AG04450 (cell line): ENCODE measurements around the gene PRC1. TPM values are rescaled to one million over a fixed set of nuclear protein-coding genes. Genes with fewer than 3 reads are reported as not detected.

Source experiments
- CTCF ChIA-PET: fragments of 300-600, 350-600 bp; formaldehyde crosslinking; extraction: SDS; loops from one replicate; lab custom pipeline; 2022; ENCODE audit warnings: antibody characterized with exemption, inconsistent platforms; lab: Charles Lee
- POLR2A ChIA-PET: fragments of 350-600 bp; formaldehyde crosslinking; extraction: SDS; loops from one replicate; lab custom pipeline; 2021; ENCODE audit warnings: antibody characterized with exemption, inconsistent platforms; lab: Yijun Ruan, JAX
- DNase-seq: peaks from one replicate; pipeline ENCODE4 v3.0.0-alpha.2; 2011; ENCODE audit warnings: low read depth, low spot score
- H3K27ac ChIP-seq: one replicate; pipeline ENCODE4 v1.5.1; 2012; ENCODE audit warnings: low read depth, low read length, control low read depth
- H3K27me3 ChIP-seq: one replicate; pipeline ENCODE4 v1.6.0; 2012; ENCODE audit warnings: low read length; ENCODE audit not compliant: control insufficient read depth, insufficient read depth
- H3K4me3 ChIP-seq: 2 replicates; pipeline ENCODE4 v1.5.1; 2011; ENCODE audit warnings: mild to moderate bottlenecking, low read depth, low read length, control low read depth
- H3K9me3 ChIP-seq: 2 replicates; pipeline ENCODE4 v1.5.1; 2012; ENCODE audit warnings: low read length; ENCODE audit not compliant: control insufficient read depth, insufficient read depth
- polyA plus RNA-seq: library from polyadenylated mRNA; depleted of rRNA; stranded (reverse); fragments of >200 nt; gene quantifications from 2 replicates; pipeline ENCODE4 v1.2.3, GENCODE V29; 2011
- TF ChIP-seq, protein P1 (sequence below): IDR thresholded peaks from 2 replicates; pipeline ENCODE4 v1.5.1; 2011; ENCODE audit warnings: low read depth, low read length, control low read depth, inconsistent platforms

PRC1 gene
- polyA plus RNA-seq, 1 experiment = 77.5 TPM

DNA sequence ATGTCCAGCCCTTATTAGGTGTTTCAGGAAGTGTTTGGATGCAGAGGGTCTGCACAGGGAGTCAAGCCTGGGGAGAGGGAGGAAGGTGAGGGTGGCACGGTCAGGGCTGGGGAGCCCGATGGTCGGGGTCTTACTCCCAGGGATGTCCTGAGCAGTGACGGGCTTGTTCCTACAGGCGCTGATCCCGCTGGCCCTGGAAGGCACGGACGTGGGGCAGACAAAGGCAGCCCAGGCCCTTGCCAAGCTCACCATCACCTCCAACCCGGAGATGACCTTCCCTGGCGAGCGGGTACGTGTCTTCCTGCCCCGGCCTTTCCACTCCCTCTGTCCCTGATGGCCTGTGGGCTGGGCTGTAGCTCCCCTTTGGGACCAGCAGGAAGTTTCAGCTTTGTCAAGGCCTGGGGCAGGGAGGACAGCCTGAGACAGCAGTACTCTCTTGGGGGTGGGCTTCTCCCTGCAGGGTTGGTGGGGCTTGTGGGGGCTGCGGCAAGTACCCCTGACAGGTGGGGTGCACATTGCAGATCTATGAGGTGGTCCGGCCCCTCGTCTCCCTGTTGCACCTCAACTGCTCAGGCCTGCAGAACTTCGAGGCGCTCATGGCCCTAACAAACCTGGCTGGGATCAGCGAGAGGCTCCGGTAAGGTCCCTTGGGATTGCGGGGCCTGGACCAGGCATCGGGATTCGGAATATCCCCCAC, 44.2 kb downstream of the PRC1 start:
- H3K27ac ChIP-seq = no peak overlapping the region

DNA sequence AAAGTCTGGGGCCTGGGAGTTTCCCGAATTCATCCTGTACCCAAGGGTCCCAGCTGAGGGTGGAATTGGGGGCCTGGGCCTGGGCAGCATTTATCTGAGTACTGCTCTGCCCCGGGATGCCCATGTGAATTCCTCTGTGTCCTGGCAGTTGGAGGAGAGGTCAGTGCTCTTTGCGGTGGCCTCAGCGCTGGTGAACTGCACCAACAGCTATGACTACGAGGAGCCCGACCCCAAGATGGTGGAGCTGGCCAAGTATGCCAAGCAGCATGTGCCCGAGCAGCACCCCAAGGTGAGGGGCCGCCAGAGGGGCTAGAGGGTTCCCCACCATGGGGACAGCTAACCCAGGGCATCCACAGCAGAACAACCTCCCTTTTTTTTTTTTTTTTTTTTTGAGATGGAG, 45.8 kb downstream of the PRC1 start:
- TF ChIP-seq, protein P1, sequence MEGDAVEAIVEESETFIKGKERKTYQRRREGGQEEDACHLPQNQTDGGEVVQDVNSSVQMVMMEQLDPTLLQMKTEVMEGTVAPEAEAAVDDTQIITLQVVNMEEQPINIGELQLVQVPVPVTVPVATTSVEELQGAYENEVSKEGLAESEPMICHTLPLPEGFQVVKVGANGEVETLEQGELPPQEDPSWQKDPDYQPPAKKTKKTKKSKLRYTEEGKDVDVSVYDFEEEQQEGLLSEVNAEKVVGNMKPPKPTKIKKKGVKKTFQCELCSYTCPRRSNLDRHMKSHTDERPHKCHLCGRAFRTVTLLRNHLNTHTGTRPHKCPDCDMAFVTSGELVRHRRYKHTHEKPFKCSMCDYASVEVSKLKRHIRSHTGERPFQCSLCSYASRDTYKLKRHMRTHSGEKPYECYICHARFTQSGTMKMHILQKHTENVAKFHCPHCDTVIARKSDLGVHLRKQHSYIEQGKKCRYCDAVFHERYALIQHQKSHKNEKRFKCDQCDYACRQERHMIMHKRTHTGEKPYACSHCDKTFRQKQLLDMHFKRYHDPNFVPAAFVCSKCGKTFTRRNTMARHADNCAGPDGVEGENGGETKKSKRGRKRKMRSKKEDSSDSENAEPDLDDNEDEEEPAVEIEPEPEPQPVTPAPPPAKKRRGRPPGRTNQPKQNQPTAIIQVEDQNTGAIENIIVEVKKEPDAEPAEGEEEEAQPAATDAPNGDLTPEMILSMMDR = no peak
- DNase-seq = no peak
- Histone ChIP-seq H3K4me3 (no peak overlapping the region), H3K9me3 (peaks cover 3% of the 10 kb centered on the region; the same call in 1 of the 2 replicates), H3K27me3 (no peaks in the 10 kb centered on the region), H3K27ac (no peak overlapping the region)
- ChIA-PET POLR2A (no interaction called here), CTCF (interaction anchor here (0.9 to 1.8 kb wide), 2 partner anchors 9 to 61 kb away, joined by 3 to 6 read pairs; no protein-coding TSS in a partner anchor)

More for the DNA sequence above, 44.2 kb downstream of the PRC1 start:
- ChIA-PET CTCF (no interaction called here), POLR2A (no interaction called here)
- TF ChIP-seq, protein P1 = no peak
- no peaks in the 10 kb centered on the region for H3K27me3 ChIP-seq
- no peak for DNase-seq
- H3K4me3 ChIP-seq = no peak overlapping the region
- peaks cover 6% of the 10 kb centered on the region; the same call in 1 of the 2 replicates for H3K9me3 ChIP-seq

DNA sequence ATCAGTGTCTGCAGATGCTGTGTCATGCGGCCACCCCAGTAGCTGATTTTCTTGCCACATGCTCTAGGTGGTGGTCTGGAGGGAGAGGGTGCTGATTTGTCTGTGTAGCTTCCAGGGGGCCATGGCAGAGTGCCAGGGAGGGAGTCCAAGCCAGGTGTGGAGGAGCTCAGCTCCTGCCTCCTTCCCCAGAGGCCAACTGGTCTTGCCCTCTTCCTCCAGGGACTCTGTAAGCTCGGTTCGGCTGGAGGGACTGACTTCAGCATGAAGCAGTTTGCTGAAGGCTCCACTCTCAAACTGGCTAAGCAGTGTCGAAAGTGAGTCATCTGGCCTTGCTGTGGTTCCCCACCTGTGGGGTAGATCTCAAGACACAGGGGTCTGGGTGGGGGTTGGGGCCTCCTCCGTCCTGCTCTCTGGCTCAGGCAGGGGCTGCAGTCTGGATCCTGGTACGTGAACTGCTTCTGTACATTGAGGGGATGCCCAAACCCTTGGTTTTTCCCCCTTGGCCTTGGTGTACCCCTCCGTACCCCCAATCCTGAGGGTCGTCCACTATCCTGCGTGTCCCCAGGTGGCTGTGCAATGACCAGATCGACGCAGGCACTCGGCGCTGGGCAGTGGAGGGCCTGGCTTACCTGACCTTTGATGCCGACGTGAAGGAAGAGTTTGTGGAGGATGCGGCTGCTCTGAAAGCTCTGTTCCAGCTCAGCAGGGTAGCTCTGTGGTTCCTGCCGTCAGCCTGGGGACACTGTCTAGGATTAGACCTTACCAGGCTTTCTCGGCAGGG, 46.6 kb downstream of the PRC1 start:
- H3K27ac ChIP-seq = no peak overlapping the region
- TF ChIP-seq, protein P1 = no peak
- H3K4me3 ChIP-seq = no peak overlapping the region
- no peaks in the 10 kb centered on the region for H3K27me3 ChIP-seq
- H3K9me3 ChIP-seq = peaks cover 3% of the 10 kb centered on the region; the same call in 1 of the 2 replicates
- ChIA-PET POLR2A (no interaction called here), CTCF (interaction anchor here (0.9 to 2.3 kb wide), 5 partner anchors 9 to 101 kb away, joined by 3 to 8 read pairs (median 4); no protein-coding TSS in a partner anchor)
- no peak for DNase-seq

DNA sequence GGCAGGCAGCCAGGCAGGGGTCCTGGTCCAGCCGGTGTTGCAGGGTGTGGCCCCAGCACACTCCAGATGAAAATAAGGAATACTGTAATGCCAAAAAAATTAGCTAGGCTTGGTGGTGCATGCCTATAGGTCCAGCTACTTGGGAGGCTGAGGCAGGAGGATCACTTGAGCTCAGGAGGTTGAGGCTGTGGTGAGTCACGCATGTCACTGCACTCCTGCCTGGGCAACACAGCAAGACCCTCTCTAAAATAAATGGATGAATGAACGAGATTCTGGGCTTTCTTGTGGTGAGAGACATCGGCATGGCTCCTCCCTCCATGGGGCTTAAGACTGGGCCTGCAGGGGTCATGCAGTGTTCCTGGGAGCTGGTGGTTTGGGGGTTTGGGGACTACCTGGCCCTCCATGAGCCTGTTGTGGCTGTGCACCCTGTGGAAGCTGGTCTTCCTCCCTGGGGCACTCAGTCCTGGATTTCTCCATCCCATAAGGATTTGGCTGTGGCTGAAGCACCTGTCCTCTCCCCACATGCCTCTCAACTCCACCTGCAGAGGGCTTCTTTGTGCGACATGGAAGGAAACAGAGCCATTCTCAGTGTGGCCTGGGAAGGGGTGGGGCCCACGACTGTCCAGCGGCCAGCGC, 47.3 kb downstream of the PRC1 start:
- POLR2A ChIA-PET = interaction anchor here (1.2 kb wide), 1 partner anchor 12 kb away, joined by 3 read pairs; the partner anchor contains the start of gene UNC45A
- Histone ChIP-seq H3K27me3 (no peaks in the 10 kb centered on the region), H3K27ac (no peak overlapping the region), H3K4me3 (no peak overlapping the region), H3K9me3 (peaks cover 3% of the 10 kb centered on the region; the same call in 1 of the 2 replicates)
- DNase-seq = no peak
- TF ChIP-seq, protein P1 = no peak
- CTCF ChIA-PET = interaction anchor here (1.0 to 2.3 kb wide), 3 partner anchors 9 to 102 kb away, joined by 3 to 8 read pairs (median 4); no protein-coding TSS in a partner anchor
